Rectal smooth muscle tissue (tissue), 1 donor: ENCODE data around the gene RAD51B.

Source experiments
- H3K27ac ChIP-seq: one replicate; pipeline ENCODE4 v1.7.0; 2013; ENCODE audit warnings: low read depth, low read length, inconsistent platforms
- H3K27me3 ChIP-seq: one replicate; pipeline ENCODE4 v1.7.0; 2013; ENCODE audit warnings: low read length; ENCODE audit not compliant: control insufficient read depth, insufficient read depth
- H3K36me3 ChIP-seq: one replicate; pipeline ENCODE4 v1.7.0; 2013; ENCODE audit warnings: low read length; ENCODE audit not compliant: control insufficient read depth, insufficient read depth
- H3K4me1 ChIP-seq: one replicate; pipeline ENCODE4 v1.7.0; 2013; ENCODE audit warnings: low read length; ENCODE audit not compliant: control insufficient read depth, insufficient read depth
- H3K4me3 ChIP-seq: one replicate; pipeline ENCODE4 v1.7.0; 2013; ENCODE audit warnings: low read length
- H3K9ac ChIP-seq: one replicate; pipeline ENCODE4 v1.7.0; 2013; ENCODE audit warnings: low read length

RAD51B gene

DNA sequence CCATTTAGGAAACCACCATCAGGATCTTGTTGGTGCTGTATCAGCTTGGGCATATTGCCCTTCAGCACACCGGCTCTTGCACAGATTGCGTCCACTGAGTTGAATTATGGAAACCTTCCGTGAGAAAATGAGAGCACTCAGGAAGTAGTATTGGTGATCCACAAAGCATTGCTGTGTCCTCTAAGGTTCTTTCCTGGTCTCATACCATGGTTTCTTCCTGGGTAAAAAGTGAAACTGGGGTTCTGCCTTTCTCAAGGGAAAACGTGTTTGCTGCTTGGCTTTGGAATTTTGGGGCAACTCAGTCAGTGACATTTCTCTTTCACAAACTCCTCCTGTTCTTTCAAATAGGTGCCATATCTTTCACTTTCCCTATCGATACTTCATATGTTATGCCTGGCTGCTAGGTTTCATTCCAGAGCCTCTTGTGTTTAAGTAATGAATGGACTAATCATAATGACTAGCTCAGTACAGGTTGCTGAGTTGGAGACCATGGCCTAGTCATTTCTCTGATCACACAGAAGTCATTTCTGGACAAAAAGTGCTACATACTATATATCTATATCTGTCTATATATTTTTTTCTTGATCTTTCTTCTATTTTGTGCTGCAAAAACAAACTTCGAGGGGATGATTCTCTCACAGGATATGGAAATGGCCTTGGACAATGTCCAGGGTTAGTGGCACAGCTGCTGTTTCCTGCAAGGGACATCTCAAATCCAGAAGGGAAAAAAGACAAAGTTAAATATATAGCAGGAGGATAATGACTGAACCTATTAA, 549.9 kb downstream of the RAD51B start:
- no peaks in the 10 kb centered on the region for H3K36me3 ChIP-seq
- H3K4me3 ChIP-seq: no peak overlapping the region
- H3K4me1 ChIP-seq: peaks cover 21% of the 10 kb centered on the region
- no peak overlapping the region for H3K27ac ChIP-seq
- H3K9ac ChIP-seq: no peak overlapping the region
- no peaks in the 10 kb centered on the region for H3K27me3 ChIP-seq

DNA sequence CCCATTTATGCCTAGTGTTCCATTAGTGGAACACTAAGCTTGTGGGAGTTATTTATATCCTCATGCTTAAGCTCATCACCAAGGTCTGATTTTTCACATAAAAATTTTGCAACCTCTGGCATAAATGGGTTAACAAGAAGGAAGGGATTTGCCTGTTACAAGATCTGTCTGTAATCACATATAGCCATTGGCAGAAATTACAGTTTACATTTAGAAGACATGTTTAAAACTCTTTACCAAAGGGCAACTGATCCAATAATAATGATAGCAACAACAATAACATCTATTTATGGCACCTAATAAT, 550.4 kb downstream of the RAD51B start:
- H3K36me3 ChIP-seq: no peaks in the 10 kb centered on the region
- no peak overlapping the region for H3K27ac ChIP-seq
- H3K27me3 ChIP-seq: no peaks in the 10 kb centered on the region
- H3K9ac ChIP-seq: no peak overlapping the region
- H3K4me1 ChIP-seq: peaks cover 19% of the 10 kb centered on the region
- no peak overlapping the region for H3K4me3 ChIP-seq

DNA sequence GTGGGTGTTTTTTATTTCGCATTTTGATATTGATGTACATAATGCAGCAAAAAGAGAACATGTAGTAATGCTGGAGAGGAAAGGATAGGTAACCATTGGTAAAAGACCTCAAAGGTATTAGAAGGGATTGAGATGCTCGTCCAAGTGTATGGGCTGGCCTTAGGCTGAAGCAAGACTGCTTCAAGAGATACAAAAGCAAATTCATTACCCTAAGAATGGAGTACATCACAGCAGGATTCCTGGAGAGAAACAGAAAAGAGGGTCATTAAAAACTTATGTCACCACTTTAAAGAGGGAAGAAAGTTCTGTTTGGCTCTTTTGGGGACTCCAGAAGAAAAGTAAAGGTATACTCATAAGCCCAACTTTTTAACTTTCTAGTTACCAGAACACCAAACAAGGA, 552.8 kb downstream of the RAD51B start:
- Histone ChIP-seq H3K4me1 (peaks cover 19% of the 10 kb centered on the region), H3K9ac (no peak overlapping the region), H3K36me3 (no peaks in the 10 kb centered on the region), H3K27me3 (no peaks in the 10 kb centered on the region), H3K27ac (no peak overlapping the region), H3K4me3 (no peak overlapping the region)

DNA sequence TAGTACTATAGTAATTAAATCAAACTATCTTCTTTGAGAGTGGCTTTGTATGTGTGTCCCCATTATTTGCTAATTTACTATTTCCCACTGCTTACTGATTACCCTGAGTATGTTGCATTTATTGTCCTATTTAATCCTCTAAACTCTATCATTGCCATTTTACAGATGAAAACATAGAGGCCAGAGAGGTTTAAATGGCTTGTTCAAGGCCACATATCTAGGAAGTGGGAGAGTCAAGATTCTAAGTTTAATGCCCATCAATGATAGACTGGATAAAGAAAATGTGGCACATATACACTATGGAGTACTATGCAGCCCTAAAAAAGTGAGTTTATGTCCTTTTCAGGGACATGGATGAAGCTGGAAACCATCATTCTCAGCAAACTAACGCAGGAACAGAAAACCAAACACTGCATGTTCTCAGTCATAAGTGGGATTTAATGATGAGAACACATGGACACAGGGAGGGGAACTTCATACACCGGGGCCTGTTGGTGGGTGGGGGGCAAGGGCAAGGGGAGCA, 553.6 kb downstream of the RAD51B start:
- Histone ChIP-seq H3K36me3 (no peaks in the 10 kb centered on the region), H3K27ac (no peak overlapping the region), H3K4me3 (no peak overlapping the region), H3K9ac (no peak overlapping the region), H3K27me3 (no peaks in the 10 kb centered on the region), H3K4me1 (peaks cover 22% of the 10 kb centered on the region)

DNA sequence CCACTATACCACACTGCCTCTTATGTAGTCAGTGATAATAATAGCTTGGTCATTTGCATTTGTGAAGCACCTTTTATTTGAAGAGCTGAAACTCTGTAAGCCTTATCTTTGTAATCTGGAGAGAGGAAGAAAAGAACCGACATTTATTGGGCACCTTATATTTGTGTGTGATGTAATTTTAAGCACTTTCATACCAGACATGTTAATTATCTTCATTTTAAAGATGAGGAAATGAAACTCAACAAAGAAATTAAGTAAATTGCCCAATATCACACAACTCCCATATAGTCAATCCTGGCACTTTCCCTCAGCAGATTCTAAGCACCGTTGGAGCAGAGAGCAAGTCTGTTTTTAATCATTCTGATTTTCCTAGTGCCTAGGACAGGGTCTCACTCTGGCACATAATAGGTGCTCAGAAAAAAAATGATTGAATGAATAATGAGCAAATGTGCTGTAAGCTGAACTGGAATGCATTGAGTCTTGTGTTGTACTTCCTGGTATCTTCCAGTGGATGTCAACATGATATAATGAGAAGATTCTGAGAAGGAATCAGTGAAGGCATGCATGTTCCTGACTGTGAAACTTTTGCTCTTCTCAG, 554.4 kb downstream of the RAD51B start:
- Histone ChIP-seq H3K27ac (no peak overlapping the region), H3K4me1 (peaks cover 24% of the 10 kb centered on the region), H3K36me3 (no peaks in the 10 kb centered on the region), H3K9ac (no peak overlapping the region), H3K27me3 (no peaks in the 10 kb centered on the region), H3K4me3 (no peak overlapping the region)

DNA sequence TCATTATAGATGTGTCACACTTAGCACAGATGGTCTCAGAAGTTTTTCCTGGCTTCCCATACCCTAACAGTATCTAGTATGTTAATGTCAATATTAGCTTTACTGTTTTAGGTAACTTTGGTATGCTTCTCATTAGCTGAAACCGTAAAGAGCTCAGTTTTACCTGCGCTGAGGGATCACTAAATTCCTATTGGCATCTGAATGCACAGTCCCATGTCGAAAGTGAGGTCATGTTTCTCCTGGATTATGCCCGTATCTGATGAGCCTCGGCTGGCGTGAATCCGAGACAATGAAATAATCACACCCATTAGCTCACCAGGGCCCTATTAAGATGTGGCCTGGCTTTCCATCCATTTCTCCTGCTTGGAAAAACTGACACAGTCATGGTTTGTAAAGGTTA, 555.1 kb downstream of the RAD51B start:
- Histone ChIP-seq H3K36me3 (no peaks in the 10 kb centered on the region), H3K27me3 (no peaks in the 10 kb centered on the region), H3K4me1 (peaks cover 25% of the 10 kb centered on the region), H3K27ac (no peak overlapping the region), H3K4me3 (no peak overlapping the region), H3K9ac (no peak overlapping the region)

DNA sequence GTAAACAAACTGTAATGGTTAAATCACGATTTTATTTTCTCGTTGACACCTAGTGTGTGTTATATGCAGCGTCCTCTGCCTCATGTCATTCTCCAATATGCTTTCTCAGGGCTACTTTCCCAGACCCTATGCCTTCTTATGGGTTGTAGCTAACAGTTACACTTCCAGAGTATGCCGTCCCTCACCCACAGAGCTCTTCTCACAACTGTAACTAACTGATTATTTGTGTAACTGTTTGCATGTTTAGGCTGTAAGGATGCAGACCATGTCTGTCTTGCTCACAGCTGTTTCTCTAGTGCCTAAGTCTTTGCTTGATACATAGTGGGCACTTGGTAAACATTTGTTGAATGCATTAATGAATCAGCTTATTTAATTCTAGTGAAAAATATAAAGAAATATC, 555.8 kb downstream of the RAD51B start:
- H3K27ac ChIP-seq: no peak overlapping the region
- no peaks in the 10 kb centered on the region for H3K36me3 ChIP-seq
- H3K27me3 ChIP-seq: no peaks in the 10 kb centered on the region
- H3K9ac ChIP-seq: no peak overlapping the region
- no peak overlapping the region for H3K4me3 ChIP-seq
- peaks cover 29% of the 10 kb centered on the region for H3K4me1 ChIP-seq

DNA sequence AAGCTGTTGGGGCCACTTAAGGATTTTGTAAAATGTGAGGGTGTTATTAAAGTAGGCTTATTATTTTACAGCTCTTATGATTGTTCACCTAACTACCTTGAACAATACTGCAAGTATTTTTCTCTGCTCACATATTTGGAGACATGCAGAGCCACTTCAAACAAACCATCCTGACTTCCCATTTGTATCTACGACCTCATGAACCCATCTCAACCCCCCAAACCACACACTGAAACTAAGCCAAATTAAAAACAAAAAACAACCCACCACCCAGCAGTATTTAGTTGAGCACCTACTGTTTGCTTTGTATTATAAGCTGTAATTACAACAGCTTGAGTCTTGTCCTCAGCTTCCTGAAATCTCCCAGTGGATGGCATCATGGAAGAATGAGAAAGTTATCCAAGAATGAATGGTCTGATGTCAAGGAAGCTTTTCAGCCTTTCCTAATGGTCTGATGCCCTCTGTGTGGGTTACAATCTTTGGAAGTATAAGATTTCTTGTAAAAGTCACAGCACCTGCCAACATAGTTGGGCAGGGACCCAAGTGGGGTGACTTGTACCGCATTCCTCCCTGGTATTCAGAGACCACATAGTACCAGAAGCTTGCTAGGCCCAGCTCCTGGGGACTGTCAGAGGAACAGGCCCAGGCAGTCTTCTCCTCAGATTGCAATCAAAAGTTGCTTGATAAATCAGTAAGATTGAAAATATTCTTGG, 556.6 kb downstream of the RAD51B start:
- Histone ChIP-seq H3K4me3 (no peak overlapping the region), H3K27ac (peak overlapping the region; percentile 82), H3K27me3 (no peaks in the 10 kb centered on the region), H3K36me3 (no peaks in the 10 kb centered on the region), H3K4me1 (peaks cover 34% of the 10 kb centered on the region), H3K9ac (no peak overlapping the region)

DNA sequence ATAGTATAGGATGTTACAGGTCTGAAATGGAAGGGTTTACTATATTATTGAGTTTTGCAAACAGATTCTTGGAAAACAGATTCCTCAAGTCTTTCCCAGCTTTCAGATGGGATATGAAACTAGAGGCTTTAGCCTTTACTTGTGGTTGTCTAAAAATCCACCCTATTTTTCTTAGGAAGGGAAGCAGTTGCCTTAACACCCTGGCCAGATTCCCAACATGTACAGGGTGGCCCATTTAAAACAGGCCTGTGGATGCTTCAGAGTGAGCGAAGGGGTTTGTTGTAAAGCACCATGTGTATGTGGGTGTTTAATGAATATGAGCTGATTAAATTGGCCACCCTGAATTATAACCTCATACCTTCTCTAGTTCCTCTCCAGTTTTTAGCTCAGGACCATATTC, 557.4 kb downstream of the RAD51B start:
- no peak overlapping the region for H3K4me3 ChIP-seq
- H3K27me3 ChIP-seq: no peaks in the 10 kb centered on the region
- H3K27ac ChIP-seq: peak overlapping the region; percentile 82
- peaks cover 34% of the 10 kb centered on the region for H3K4me1 ChIP-seq
- no peak overlapping the region for H3K9ac ChIP-seq
- no peaks in the 10 kb centered on the region for H3K36me3 ChIP-seq

DNA sequence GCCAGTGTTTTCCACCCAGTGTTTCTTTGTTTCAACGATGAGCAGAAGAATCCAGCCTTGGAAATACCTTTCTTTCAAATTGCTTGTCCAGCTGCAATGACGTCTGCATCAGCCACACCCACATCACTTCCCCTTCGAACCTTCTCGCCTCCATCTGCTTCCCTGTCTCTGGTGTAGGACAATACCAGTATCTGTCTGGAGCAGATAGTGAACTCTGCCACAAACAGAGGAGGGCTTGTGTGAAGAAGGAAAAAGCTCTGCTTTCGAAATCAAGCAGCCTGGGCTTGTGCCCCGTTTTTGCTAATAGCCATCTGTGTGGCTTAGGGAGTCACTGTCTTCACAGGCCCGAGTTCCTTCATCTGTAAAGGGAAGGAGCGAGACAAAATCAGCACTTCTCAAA, 557.9 kb downstream of the RAD51B start:
- Histone ChIP-seq H3K4me1 (peaks cover 34% of the 10 kb centered on the region), H3K9ac (no peak overlapping the region), H3K27ac (peak overlapping the region; percentile 82), H3K4me3 (no peak overlapping the region), H3K36me3 (no peaks in the 10 kb centered on the region), H3K27me3 (no peaks in the 10 kb centered on the region)

DNA sequence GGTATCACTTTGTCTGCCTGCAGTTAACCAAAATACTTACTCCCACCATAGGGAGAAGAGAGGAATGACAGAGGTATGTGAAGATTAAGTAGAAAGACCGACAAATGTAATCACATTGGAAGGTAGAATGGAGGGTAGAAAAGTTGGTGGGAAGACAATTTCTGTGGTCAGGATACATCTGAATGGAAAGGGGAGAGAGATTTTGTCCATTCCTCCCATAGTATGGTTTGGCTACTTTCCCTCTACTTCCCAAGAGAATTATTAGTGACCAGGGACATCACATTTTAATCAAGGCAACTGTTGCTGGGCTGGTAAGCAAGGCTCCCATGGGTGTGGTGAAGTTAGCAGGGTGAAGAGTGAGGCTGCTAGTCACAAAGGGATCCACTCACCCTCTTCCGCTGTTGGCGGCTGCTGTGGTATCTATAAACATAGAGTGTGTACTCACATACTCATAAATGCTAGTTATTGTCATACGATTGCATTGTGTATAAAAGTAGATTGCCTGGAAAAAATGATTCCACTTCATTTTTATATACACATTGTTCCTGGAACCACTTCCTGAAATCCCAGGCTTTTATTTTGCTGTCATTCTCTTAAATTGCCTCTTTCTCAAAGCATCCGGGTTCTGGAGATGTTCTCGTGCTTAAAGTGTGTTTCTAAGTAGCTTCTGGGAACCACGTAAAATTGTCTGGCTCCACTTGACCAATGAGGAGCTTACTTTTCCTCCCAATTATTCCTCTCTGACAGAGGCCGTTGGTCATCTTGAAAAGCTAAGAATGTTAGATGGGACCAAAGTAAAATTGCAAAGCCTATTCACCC, 560.1 kb downstream of the RAD51B start:
- H3K27ac ChIP-seq: peak overlapping the region; percentile 66
- H3K27me3 ChIP-seq: no peaks in the 10 kb centered on the region

DNA sequence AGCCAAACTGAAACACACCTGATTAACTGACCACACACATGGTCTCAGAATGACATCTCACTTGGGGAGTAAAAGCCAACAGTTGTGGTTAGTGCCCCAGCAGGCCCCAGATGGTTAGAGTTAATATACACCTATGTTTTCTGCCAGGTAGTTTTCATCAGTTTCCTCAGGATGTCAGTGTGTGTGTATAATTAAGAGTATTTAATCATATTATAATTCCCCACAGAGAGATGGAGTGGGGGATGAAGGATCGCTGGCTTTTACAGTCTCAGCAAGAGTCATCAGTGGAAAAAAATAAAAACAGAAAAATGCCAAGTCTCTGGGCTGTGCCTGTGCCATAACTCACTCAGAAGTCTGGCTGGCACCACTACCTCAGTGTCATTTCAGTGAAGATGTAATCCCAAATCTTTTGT, 560.8 kb downstream of the RAD51B start:
- Histone ChIP-seq H3K9ac (no peak overlapping the region), H3K27me3 (no peaks in the 10 kb centered on the region), H3K27ac (peak overlapping the region; percentile 66), H3K4me3 (no peak overlapping the region), H3K4me1 (peaks cover 50% of the 10 kb centered on the region), H3K36me3 (no peaks in the 10 kb centered on the region)

More for the DNA sequence above, 560.1 kb downstream of the RAD51B start:
- Histone ChIP-seq H3K4me1 (peaks cover 46% of the 10 kb centered on the region), H3K4me3 (no peak overlapping the region), H3K9ac (no peak overlapping the region), H3K36me3 (no peaks in the 10 kb centered on the region)
